B cell (primary cell): ENCODE measurements around the gene ARHGAP15. TPM values are rescaled to one million over a fixed set of nuclear protein-coding genes. Genes with fewer than 3 reads are reported as not detected.

Experiments used
- ATAC-seq: fragments of 200-7000 bp; cut with Tn5 transposase; one replicate; pipeline ENCODE4 v1.10.0; 2021; ENCODE audit warnings: low read depth, mild to moderate bottlenecking, moderate number of reproducible peaks, moderate library complexity
- CTCF ChIA-PET: fragments of 350-600 bp; sonication (Branson Sonifier 250); formaldehyde crosslinking; loops from one replicate; lab custom pipeline; 2021; ENCODE audit warnings: antibody characterized with exemption, inconsistent platforms; lab: Charles Lee
- POLR2A ChIA-PET: fragments of 350-600 bp; sonication (Branson Sonifier 250); formaldehyde crosslinking; loops from one replicate; lab custom pipeline; 2021; ENCODE audit warnings: antibody characterized with exemption; lab: Charles Lee
- DNase-seq: peaks from one replicate; pipeline ENCODE4 v3.0.0; 2013
- H2AFZ ChIP-seq: 2 replicates; pipeline ENCODE4 v1.6.1; 2012; ENCODE audit warnings: mild to moderate bottlenecking, low read depth, low read length; ENCODE audit not compliant: insufficient read depth, poor library complexity, severe bottlenecking
- H3K27ac ChIP-seq, 2 donors: 1 replicate in 1 of 2; 2 replicates in 1 of 2; pipeline ENCODE4 v1.5.1; 2012 to 2013; ENCODE audit warnings: low read length in 2 of 2, mild to moderate bottlenecking in 2 of 2, moderate library complexity in 1 of 2
- H3K27me3 ChIP-seq, 4 experiments: fragments of 200-600 bp in 1 of 4; sonication (generic) in 1 of 4; replicated peaks in 1 of 4; 1 replicate in 2 of 4; 2 replicates in 2 of 4; pipeline versions ENCODE4 v1.6.1 to v1.7.0; 2013 to 2016; ENCODE audit warnings: low read length in 3 of 4, mild to moderate bottlenecking in 2 of 4, mixed read lengths in 1 of 4, moderate library complexity in 1 of 4; ENCODE audit not compliant: insufficient read depth in 4 of 4, control insufficient read depth in 3 of 4; ENCODE audit errors: control extremely low read depth in 1 of 4
- H3K36me3 ChIP-seq, 2 experiments: replicated peaks in 1 of 2; 1 replicate in 1 of 2; 2 replicates in 1 of 2; pipeline versions ENCODE4 v1.6.1 to v1.7.1; 2013; ENCODE audit warnings: low read length in 1 of 2; ENCODE audit not compliant: insufficient read depth in 2 of 2, control insufficient read depth in 1 of 2; ENCODE audit errors: control extremely low read depth in 1 of 2, extremely low read depth in 1 of 2
- H3K4me1 ChIP-seq, 2 donors: fragments of 200-600 bp in 1 of 2; sonication (generic) in 1 of 2; 1 replicate in 1 of 2; 2 replicates in 1 of 2; pipeline versions ENCODE4 v1.5.1 to v1.6.1; 2013 to 2017; ENCODE audit warnings: low read length in 2 of 2; ENCODE audit not compliant: control insufficient read depth in 2 of 2, insufficient read depth in 2 of 2
- H3K4me2 ChIP-seq: replicated peaks from 2 replicates; pipeline ENCODE3; 2012; ENCODE audit warnings: mild to moderate bottlenecking, low read depth, low read length; ENCODE audit not compliant: poor library complexity, severe bottlenecking
- H3K4me3 ChIP-seq, 5 experiments: fragments of 200-600 bp in 1 of 5; sonication (generic) in 1 of 5; 1 replicate in 3 of 5; 2 replicates in 2 of 5; pipeline versions ENCODE4 v1.5.1 to v1.7.0; 2011 to 2016; ENCODE audit warnings: low read length in 4 of 5, mild to moderate bottlenecking in 4 of 5, low read depth in 2 of 5, control low read depth in 1 of 5, moderate library complexity in 1 of 5; ENCODE audit not compliant: insufficient read depth in 1 of 5; ENCODE audit errors: control extremely low read depth in 1 of 5, extremely low read depth in 1 of 5
- H3K79me2 ChIP-seq: fragments of 200-600 bp; sonication (generic); one replicate; pipeline ENCODE4 v1.6.0; 2016; ENCODE audit warnings: low read length; ENCODE audit not compliant: control insufficient read depth, insufficient read depth
- H3K9ac ChIP-seq: fragments of 200-600 bp; sonication (generic); 2 replicates; pipeline ENCODE4 v1.6.1; 2017; ENCODE audit warnings: mild to moderate bottlenecking, low read length, moderate library complexity
- H3K9me3 ChIP-seq, 3 donors: one replicate each; pipeline versions ENCODE4 v1.6.1 to v1.7.1; 2013; ENCODE audit warnings: low read length in 2 of 3; ENCODE audit not compliant: control insufficient read depth in 2 of 3, insufficient read depth in 1 of 3; ENCODE audit errors: control extremely low read depth in 1 of 3
- H4K20me1 ChIP-seq: 2 replicates; pipeline ENCODE4 v1.6.0; 2012; ENCODE audit warnings: mild to moderate bottlenecking, low read length; ENCODE audit not compliant: insufficient read depth, control insufficient read depth, poor library complexity, severe bottlenecking
- H3K27ac Mint-ChIP-seq: one replicate; pipeline ENCODE4 v1.8.0; 2021; ENCODE audit warnings: mixed read lengths
- H3K27me3 Mint-ChIP-seq: one replicate; pipeline ENCODE4 v1.8.0; 2021; ENCODE audit warnings: mixed read lengths
- H3K4me1 Mint-ChIP-seq: one replicate; pipeline ENCODE4 v1.8.0; 2021; ENCODE audit warnings: mixed read lengths
- H3K4me3 Mint-ChIP-seq: one replicate; pipeline ENCODE4 v1.8.0; 2021; ENCODE audit warnings: mixed read lengths
- H3K9me3 Mint-ChIP-seq: one replicate; pipeline ENCODE4 v1.8.0; 2022; ENCODE audit warnings: mixed read lengths; ENCODE audit not compliant: insufficient read depth
- CTCF ChIP-seq: fragments of 200-600 bp; IDR thresholded peaks from one replicate; pipeline ENCODE4 v1.8.0; 2022; ENCODE audit warnings: antibody characterized with exemption, mild to moderate bottlenecking
- EZH2 ChIP-seq: IDR thresholded peaks from 2 replicates; pipeline ENCODE4 v1.6.1; 2012; ENCODE audit warnings: borderline replicate concordance, low read depth, mild to moderate bottlenecking, moderate library complexity, low read length; ENCODE audit not compliant: insufficient read depth, poor library complexity, severe bottlenecking
- WGBS: methylation state at CpG from one replicate; pipeline ENCODE4 v1.1.5; 2013; ENCODE audit warnings: missing lambda C conversion rate; ENCODE audit not compliant: insufficient coverage; 5-methylcytosine and 5-hydroxymethylcytosine counted together
- intact Hi-C: fragments of 100-400 bp; cut with micrococcal nuclease; formaldehyde crosslinking; loops from one replicate; pipeline ENCODE4 v1.10.0; 2022
- polyA plus RNA-seq: library from polyadenylated mRNA; depleted of rRNA; stranded (reverse); fragments of >200 nt; gene quantifications from 2 replicates; pipeline ENCODE4 v1.2.3, GENCODE V29; 2012
- total RNA-seq, 2 donors: library from RNA; stranded (reverse); fragments of 120-200 nt in 1 of 2; gene quantifications; 1 replicate in 1 of 2; 2 replicates in 1 of 2; pipeline versions ENCODE4 v1.2.3 to v1.2.4, GENCODE V29; 2013 to 2022

The ARHGAP15 gene
- total and polyA plus RNA-seq, 2 donors (not counting 1 experiment from before 2014, with no cell fraction given), result 58.6 to 187 TPM

GRCh38 chr2:143526498-143526897 lies 397.3 kb downstream of the ARHGAP15 start:
- peaks cover 3 to 32% of the 10 kb centered on the region in 2 experiments for H3K36me3 ChIP-seq
- no peaks in the 10 kb centered on the region for H3K4me1 ChIP-seq
- no peaks in the 10 kb centered on the region for H3K27me3 ChIP-seq
- no peak overlapping the region for H3K4me3 ChIP-seq
- ATAC-seq (no peak), DNase-seq (no peak)
- Mint-ChIP-seq H3K27ac (no peak overlapping the region), H3K4me1 (peaks cover 24% of the 10 kb centered on the region), H3K27me3 (no peaks in the 10 kb centered on the region), H3K4me3 (no peak overlapping the region), H3K9me3 (no peaks in the 10 kb centered on the region)
- CTCF ChIA-PET, result no interaction called here
- H3K4me2 ChIP-seq, result no peak overlapping the region
- no peak overlapping the region for H2AFZ ChIP-seq
- no peak overlapping the region for H3K9ac ChIP-seq
- intact Hi-C loops, result no loop called here
- POLR2A ChIA-PET, result no interaction called here
- no peaks in the 10 kb centered on the region for H3K79me2 ChIP-seq
- H4K20me1 ChIP-seq, result no peaks in the 10 kb centered on the region
- TF ChIP-seq CTCF (no peak), EZH2 (no peak)
- no peaks in the 10 kb centered on the region for H3K9me3 ChIP-seq
- no peak overlapping the region for H3K27ac ChIP-seq

- H3K4me1 Mint-ChIP-seq, result peaks cover 24% of the 10 kb centered on the region
These were observed 398.8 kb downstream of the ARHGAP15 start for GRCh38 chr2:143528021-143528420.

More at GRCh38 chr2:143528021-143528420, 398.8 kb downstream of the ARHGAP15 start:
- no peak for DNase-seq
- Histone ChIP-seq H3K9ac (no peak overlapping the region), H3K79me2 (no peaks in the 10 kb centered on the region), H3K4me1 (no peaks in the 10 kb centered on the region), H4K20me1 (no peaks in the 10 kb centered on the region), H3K27ac (no peak overlapping the region), H3K27me3 (no peaks in the 10 kb centered on the region), H3K36me3 (peaks cover 4 to 26% of the 10 kb centered on the region in 2 experiments), H2AFZ (no peak overlapping the region), H3K4me3 (no peak overlapping the region), H3K4me2 (no peak overlapping the region), H3K9me3 (no peaks in the 10 kb centered on the region)
- ATAC-seq, result no peak
- ChIA-PET CTCF (no interaction called here), POLR2A (no interaction called here)
- no peak overlapping the region for H3K4me3 Mint-ChIP-seq
- H3K27ac Mint-ChIP-seq, result no peak overlapping the region
- intact Hi-C loops, result no loop called here
- H3K9me3 Mint-ChIP-seq, result no peaks in the 10 kb centered on the region
- H3K27me3 Mint-ChIP-seq, result no peaks in the 10 kb centered on the region
- WGBS, result no CpG with 5 or more reads among the region's 1 CpG
- no peak for TF ChIP-seq CTCF
